Endometrial microvascular endothelial cells (primary cell): ENCODE data around the gene DENND1C. TPM values are rescaled to one million over a fixed set of nuclear protein-coding genes. Genes with fewer than 3 reads are reported as not detected.
"Not testable (repeated sequence)": the region's sequence is repeated elsewhere in the genome, so short reads cannot be mapped to it uniquely, and the experiment has no call there.

Source experiments
- in situ Hi-C: cut with HindIII; loops from 2 replicates; pipeline ENCODE4 v1.10.0; 2017; ENCODE audit warnings: low sequenced_read_pairs, low pct_unique_long_range_greater_than_20kb; ENCODE audit errors: inconsistent ontology term
- total RNA-seq: library from RNA; depleted of rRNA; stranded (reverse); fragments of >200 nt; gene quantifications from one replicate; pipeline ENCODE4 v1.2.3, GENCODE V29; 2015; ENCODE audit errors: inconsistent ontology term

Gene DENND1C
- total RNA-seq, 1 donor from 2014 or later, result not detected

DNA sequence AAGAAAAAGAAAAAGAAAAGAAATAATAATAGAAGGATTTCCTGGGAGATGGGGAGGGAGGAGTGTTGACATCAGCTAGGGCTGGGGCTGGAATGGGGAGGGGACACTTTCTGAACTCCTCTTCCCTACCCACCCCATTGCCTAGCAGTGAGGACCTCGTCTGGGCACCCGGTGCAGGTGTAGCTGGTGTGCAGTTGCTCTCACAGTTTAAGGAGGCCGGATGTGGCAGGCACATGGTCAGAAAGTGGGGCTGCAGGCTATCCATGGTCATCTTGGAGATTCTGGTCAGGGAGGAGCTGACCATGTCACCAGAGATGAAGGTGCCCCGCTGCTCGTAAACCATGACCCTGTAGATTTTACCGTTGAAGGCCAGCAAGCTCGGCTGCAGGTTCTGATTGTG lies 29.0 kb upstream of the DENND1C start:
- in situ Hi-C loops, result no loop called here

GRCh38 chr19:6509118-6509971 lies 27.8 kb upstream of the DENND1C start:
- in situ Hi-C loops, result no loop called here

GRCh38 chr19:6508028-6508771 lies 26.6 kb upstream of the DENND1C start:
- in situ Hi-C loops, result not testable (repeated sequence)

DNA sequence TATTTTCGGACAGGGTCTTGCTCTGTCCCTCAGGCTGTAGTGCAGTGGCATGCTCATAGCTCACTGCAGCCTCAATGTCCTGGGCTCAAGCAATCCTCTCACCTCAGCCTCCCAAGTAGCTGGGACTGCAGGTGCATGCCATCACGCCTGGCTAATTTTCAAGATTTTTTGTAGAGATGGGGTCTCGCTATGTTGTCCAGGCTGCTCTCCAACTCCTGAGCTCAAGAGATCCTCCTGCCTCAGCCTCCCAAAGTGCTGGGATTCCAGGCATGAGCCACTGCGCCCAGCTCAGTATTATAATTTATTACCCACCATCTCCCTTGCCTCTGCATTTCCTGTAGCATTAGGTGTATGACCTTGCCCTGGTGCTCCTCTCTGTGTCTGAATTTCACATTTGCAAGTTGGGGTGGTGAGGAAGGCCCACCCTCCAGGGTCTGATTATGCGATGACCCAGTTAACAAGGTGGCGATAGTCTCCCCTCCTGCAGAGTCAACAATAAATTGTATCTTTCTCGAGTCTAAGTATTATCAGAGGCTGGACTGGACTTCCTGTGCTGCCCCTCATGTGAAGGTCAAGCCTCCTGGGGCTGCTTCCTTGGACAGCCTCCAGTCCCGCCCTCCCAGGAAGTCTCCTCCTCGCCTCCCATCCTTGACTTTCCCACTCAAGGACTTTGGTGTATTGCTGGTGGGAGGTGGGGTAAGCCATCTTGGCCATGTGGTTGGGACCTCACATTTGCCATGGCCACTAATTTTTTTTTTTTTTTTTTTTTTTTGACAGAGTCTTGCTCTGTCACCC lies 22.0 kb upstream of the DENND1C start:
- in situ Hi-C loops, result no loop called here

GRCh38 chr19:6501740-6502648 lies 20.4 kb upstream of the DENND1C start, which contains the start of gene TUBB4A:
TUBB4A (minus strand) TSS chr19:6502309; CDS start chr19:6502212, 97 bp downstream.
- in situ Hi-C loops, result no loop called here

DNA sequence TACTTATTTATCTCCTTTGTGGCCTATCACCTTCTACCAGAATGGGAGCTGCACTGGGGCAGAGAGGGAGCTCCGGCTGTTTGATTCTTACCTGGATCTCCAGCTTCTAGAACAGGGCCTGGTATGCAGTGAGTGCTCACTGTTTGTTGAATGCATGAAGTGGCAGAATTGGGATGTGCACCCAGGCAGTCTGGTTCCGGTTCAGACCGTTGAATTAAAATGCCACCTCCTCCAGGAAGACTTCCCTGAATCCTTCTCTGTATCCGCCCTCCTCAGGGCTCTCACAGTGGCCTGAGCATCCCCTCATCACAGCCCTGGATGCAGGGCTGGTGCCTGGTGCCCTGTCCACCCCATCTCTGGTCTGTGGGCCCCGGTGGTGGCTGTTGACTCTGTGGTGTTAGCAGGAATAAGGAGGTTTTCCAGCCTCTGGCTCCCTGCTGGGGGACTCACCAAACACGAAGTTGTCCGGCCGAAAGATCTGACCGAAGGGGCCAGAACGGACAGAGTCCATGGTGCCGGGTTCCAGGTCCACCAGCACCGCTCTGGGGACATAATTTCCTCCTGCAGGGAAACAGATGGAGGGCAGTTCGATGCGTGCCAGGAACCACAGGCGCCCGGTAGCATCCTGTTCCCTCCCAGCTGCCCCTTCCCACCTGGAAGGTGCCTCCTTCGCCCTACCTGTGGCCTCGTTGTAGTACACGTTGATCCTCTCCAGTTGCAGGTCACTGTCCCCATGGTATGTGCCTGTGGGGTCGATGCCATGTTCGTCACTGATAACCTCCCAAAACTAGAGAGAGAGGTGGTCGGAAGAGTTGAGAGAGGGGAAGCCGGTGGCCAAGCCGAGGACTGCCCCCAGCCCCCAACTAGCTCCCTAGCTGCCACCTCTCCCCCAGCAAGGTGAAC lies 19.5 kb upstream of the DENND1C start:
- in situ Hi-C loops, result no loop called here

DNA sequence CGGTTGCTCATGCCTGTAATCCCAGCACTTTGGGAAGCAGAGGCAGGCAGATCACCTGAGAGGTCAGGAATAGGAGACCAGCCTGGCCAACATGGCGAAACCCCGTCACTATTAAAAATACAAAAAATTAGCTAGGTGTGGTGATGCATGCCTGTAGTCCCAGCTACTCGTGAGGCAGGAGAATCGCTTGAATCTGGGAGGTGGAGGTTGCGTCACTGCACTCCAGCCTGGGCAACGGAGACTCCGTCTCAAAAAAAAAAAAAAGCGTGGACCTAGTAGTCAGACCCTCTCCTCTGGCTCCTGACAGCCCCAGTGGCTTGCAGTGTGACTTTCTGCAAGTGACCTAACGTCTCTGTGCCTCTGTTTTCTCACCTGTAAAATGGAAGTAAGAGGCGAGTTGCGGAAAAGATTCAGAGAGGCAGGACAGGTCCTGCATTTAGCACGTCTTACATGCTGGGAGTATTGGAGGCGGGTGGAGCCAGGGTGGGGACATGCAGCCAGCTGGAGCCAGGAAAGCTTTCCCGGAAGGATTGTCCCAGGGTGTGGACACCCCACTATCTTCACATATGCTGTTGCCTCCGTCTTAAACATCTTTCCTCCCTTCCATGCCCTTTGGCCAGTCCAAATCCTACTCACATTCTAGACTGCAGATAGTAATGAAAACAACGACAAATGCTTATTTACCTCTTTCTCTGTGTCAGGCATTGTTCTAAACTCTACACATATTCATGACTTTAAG lies 17.6 kb upstream of the DENND1C start:
- in situ Hi-C loops, result no loop called here

- in situ Hi-C loops, result no loop called here
Observed at GRCh38 chr19:6498294-6499036, 16.9 kb upstream of the DENND1C start.

DNA sequence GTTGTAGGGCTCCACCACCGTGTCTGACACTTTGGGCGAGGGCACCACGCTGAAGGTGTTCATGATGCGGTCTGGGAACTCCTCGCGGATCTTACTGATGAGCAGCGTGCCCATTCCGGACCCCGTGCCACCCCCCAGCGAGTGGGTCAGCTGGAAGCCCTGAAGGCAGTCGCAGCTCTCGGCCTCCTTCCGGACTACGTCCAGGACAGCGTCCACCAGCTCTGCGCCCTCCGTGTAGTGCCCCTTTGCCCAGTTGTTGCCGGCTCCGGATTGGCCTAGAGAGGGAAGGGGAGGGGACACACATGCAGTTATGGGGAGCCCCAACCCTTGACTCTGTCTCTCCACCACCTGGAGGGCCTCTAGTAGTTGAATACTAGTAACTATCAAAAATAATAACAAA lies 14.4 kb upstream of the DENND1C start:
- in situ Hi-C loops, result no loop called here

DNA sequence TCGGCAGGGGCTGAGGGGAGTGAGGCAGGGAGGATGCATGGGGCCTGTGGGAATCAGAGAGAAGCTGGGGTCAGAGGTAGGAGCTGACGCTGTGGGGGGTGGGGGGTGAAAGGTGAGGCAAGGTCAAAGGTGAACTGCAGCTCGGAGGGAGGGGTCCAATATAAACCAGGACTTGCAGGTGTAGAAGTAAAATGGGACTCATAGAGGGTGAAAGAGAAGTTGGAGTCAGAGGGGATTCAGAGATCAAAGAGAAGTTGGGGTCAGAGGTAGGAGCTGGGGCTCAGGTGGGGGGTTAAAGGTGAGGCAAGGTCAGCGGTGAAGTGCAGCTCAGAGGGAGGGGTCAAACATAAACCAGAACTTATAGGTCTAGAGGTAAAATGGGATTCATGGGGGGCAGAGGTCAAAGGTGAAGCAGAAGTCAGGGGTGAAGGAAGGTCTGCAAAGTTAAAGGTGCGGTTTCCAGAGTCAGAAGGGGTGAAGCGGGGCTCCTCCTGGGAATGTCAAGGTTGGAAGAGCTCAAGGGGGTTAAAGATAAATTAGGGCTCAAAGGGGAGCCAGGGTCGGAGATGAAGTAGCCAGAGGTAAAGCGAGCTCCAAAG lies 12.9 kb upstream of the DENND1C start:
- in situ Hi-C loops, result no loop called here

DNA sequence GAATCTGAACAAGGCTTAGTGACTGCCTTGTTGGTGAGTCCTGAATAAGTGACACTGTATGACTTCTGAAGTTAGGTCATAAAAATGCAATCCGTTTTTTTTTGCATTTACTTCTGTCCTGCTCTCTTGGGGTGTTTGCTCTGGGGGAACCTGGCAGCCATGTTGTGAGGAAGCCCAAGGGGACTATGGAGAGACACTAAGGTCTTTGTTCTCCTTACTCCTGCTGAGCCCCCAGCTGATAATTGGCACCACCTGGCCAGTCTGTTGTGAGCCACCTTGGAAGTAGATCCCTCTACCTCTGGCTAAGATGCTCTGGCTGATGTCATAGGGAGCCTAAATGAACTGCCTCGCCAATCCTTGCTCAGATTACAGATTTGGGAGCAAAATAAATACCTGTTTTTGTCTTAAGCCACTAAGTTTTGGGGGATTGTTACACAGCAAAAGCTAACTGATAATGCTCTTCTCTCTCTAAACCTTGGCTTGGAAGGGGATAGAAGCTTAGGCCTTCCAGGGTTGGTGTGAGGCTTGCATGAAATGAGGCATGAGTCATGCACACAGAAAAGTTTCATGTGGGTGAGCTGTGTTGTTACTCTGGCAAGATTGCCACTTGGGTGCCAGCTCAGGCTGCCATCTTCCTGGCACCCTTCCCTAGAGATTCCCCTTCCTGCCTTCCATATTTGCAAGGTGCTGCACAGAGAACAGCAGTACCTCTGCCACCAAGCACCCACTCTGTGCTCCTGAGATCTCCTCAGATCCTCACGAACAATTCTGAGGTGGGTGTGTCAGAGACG lies 10.4 kb upstream of the DENND1C start:
- in situ Hi-C loops, result no loop called here

- in situ Hi-C loops, result no loop called here
Observed at GRCh38 chr19:6490134-6490533, 8.5 kb upstream of the DENND1C start.

DNA sequence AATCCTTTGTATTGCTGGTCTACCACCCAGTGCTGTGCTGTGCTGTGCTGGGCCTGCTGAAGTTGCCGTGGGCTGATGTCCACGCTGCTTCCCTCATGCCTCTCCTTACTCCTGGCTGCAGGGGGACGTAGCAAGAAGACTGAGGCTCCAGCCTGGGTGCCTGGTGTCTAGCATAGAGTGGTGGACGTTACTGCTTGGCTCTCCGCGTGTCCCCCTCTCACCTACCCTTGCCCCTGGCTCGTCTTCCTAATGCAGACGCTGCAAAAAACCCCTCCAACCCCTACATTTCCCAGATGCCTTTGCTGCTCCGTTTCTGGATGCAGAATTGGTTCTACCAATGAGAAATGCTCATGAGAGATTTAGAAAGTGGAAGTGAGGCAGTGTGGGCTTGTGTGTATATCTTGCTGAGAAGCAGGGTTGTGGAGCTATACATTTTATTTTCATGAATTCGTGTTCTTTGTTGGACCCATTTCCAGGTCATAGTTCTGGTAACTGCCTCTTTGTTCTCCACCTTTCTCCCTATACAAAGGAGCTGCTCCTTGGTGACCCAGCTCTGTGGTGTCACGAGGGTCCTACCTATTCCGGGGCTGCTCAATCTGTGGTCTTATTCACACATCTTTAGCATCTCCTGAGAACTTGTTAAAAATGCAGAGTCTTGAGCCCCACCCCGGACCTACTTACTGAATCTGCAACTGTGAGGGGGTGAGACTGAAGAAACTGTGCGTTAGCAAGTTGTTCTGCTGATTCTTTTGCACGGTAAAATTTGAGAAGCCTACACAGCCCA lies 7.9 kb upstream of the DENND1C start:
- in situ Hi-C loops, result no loop called here

- in situ Hi-C loops, result no loop called here
Observed at GRCh38 chr19:6484831-6485230, 3.2 kb upstream of the DENND1C start.
